ENCODE measurements around the gene PREB. TPM values are rescaled to one million over a fixed set of nuclear protein-coding genes. Genes with fewer than 3 reads are reported as not detected.

PREB gene
- total and polyA plus RNA-seq, 2 of the 13 experiments (the other 11 are each of a cell fraction or from before 2014, with no cell fraction given): 112 to 192 TPM

- TF ChIP-seq KAT8 (CRISPR knock-in tag; IDR thresholded peaks at IDR 0.05) (peak; percentile 72; the same call in 1 of the 2 replicates), SKIL (CRISPR knock-in tag; IDR thresholded peaks at IDR 0.05; ENCODE audit: borderline replicate concordance) (peak; percentile 74; the same call in 1 of the 2 replicates), ZNF33A (CRISPR knock-in tag; IDR thresholded peaks at IDR 0.05; ENCODE audit: borderline replicate concordance) (no peak), SNAPC2 (CRISPR knock-in tag; IDR thresholded peaks at IDR 0.05) (peak; percentile 47; the same call in 1 of the 2 replicates), FOSL1 (CRISPR knock-in tag; IDR thresholded peaks at IDR 0.05; ENCODE audit: borderline replicate concordance) (no peak), TSC22D2 (CRISPR knock-in tag; IDR thresholded peaks at IDR 0.05; ENCODE audit: borderline replicate concordance) (peak; percentile 69; the same call in 1 of the 2 replicates), ZBTB7A (CRISPR knock-in tag; IDR thresholded peaks at IDR 0.05) (no peak; the same call in 1 of the 2 replicates), THRA (CRISPR knock-in tag; IDR thresholded peaks at IDR 0.05; ENCODE audit: borderline replicate concordance) (peak; percentile 84), ETV6 (CRISPR knock-in tag; conservative IDR thresholded peaks at IDR 0.05) (peak; percentile 11; the same call in 1 of the 2 replicates), MLLT10 (CRISPR knock-in tag; IDR thresholded peaks at IDR 0.05) (no peak), AFF4 (CRISPR knock-in tag; IDR thresholded peaks at IDR 0.05) (peak; percentile 83; the same call in 1 of the 2 replicates), ZNF660 (CRISPR knock-in tag; IDR thresholded peaks at IDR 0.05; ENCODE audit: borderline replicate concordance, low read depth) (no peak), SMAD3 (CRISPR knock-in tag; IDR thresholded peaks at IDR 0.05) (no peak), KDM3A (CRISPR knock-in tag; IDR thresholded peaks at IDR 0.05; ENCODE audit: low read depth) (0 out of 2 replicates have a peak, but pooled peaks have one; percentile 14), DZIP1 (CRISPR knock-in tag; IDR thresholded peaks at IDR 0.05) (no peak), ZNF782 (CRISPR knock-in tag; IDR thresholded peaks at IDR 0.05; ENCODE audit: borderline replicate concordance) (peak; percentile 53; the same call in 1 of the 2 replicates), NR2C2 (CRISPR knock-in tag; IDR thresholded peaks at IDR 0.05; ENCODE audit: borderline replicate concordance) (peak; percentile 39)
Observed at GRCh38 chr2:27093430-27094352, 40.7 kb downstream of the PREB start (continued).

Measured in HepG2 (cell line).